Measurements from ENCODE around the gene PAGE2B.
A peak's percentile ranks its signal among the peaks of the same experiment; 100 is the strongest.

PAGE2B gene

GRCh38 chrX:55028611-55029010, 46.2 kb upstream of the PAGE2B start:
- H3K27ac ChIP-seq (ENCODE audit: low read depth, low read length), result no peak overlapping the region
- no peak for DNase-seq
- no peak overlapping the region for H2AFZ ChIP-seq (ENCODE audit: insufficient read depth, low read length, poor library complexity)
- no peaks in the 10 kb centered on the region for H3K27me3 ChIP-seq (ENCODE audit: insufficient read depth, low read length)
- no peak overlapping the region for H3K4me3 ChIP-seq (ENCODE audit: low read depth, low read length)
- H3K9me3 ChIP-seq (ENCODE audit: insufficient read depth, low read depth, low read length), result no peaks in the 10 kb centered on the region
- H2AK5ac ChIP-seq (ENCODE audit: low read length), result no peak overlapping the region
- no peak overlapping the region for H4K91ac ChIP-seq (ENCODE audit: low read depth, low read length)
- no peak overlapping the region for H3K18ac ChIP-seq (ENCODE audit: low read length)
- no peak overlapping the region for H3K4me2 ChIP-seq (ENCODE audit: low read length)
- no peak overlapping the region for H3K23ac ChIP-seq (ENCODE audit: low read length)
- no peaks in the 10 kb centered on the region for H3K79me1 ChIP-seq (ENCODE audit: low read length)
- no peak overlapping the region for H3K9ac ChIP-seq (ENCODE audit: low read length)
- H3K4me1 ChIP-seq (ENCODE audit: control insufficient read depth in 1 of 2, insufficient read depth in 2 of 2, low read length in 2 of 2), result no peaks in the 10 kb centered on the region
- no peaks in the 10 kb centered on the region for H3K36me3 ChIP-seq (ENCODE audit: control insufficient read depth in 1 of 2, insufficient read depth in 2 of 2, low read length in 2 of 2)
- no peak overlapping the region for H3K4ac ChIP-seq (ENCODE audit: low read depth, low read length)
- H3K79me2 ChIP-seq (ENCODE audit: control insufficient read depth, insufficient read depth, low read length, poor library complexity), result no peaks in the 10 kb centered on the region
- H4K8ac ChIP-seq (ENCODE audit: low read depth, low read length), result no peak overlapping the region
- H3K14ac ChIP-seq (ENCODE audit: low read length), result no peak overlapping the region
- H2BK120ac ChIP-seq (ENCODE audit: insufficient read depth, low read length, poor library complexity), result no peak overlapping the region
- H4K12ac ChIP-seq (ENCODE audit: low read depth, low read length), result no peak overlapping the region
- no peak overlapping the region for H2BK5ac ChIP-seq (ENCODE audit: low read depth, low read length, poor library complexity)
- H2BK12ac ChIP-seq (ENCODE audit: low read length), result no peak overlapping the region

GRCh38 chrX:55029291-55029690, 45.5 kb upstream of the PAGE2B start:
- Histone ChIP-seq H3K9me3 (ENCODE audit: insufficient read depth, low read depth, low read length) (no peaks in the 10 kb centered on the region), H3K36me3 (ENCODE audit: control insufficient read depth in 1 of 2, insufficient read depth in 2 of 2, low read length in 2 of 2) (no peaks in the 10 kb centered on the region), H4K12ac (ENCODE audit: low read depth, low read length) (no peak overlapping the region), H3K4me3 (ENCODE audit: low read depth, low read length) (no peak overlapping the region), H3K27me3 (ENCODE audit: insufficient read depth, low read length) (no peaks in the 10 kb centered on the region), H3K23ac (ENCODE audit: low read length) (no peak overlapping the region), H3K4me1 (ENCODE audit: control insufficient read depth in 1 of 2, insufficient read depth in 2 of 2, low read length in 2 of 2) (no peaks in the 10 kb centered on the region), H2AK5ac (ENCODE audit: low read length) (no peak overlapping the region), H3K14ac (ENCODE audit: low read length) (no peak overlapping the region), H3K79me1 (ENCODE audit: low read length) (no peaks in the 10 kb centered on the region), H3K4me2 (ENCODE audit: low read length) (no peak overlapping the region), H3K4ac (ENCODE audit: low read depth, low read length) (no peak overlapping the region), H3K27ac (ENCODE audit: low read depth, low read length) (no peak overlapping the region), H2BK12ac (ENCODE audit: low read length) (no peak overlapping the region), H3K79me2 (ENCODE audit: control insufficient read depth, insufficient read depth, low read length, poor library complexity) (no peaks in the 10 kb centered on the region), H3K18ac (ENCODE audit: low read length) (no peak overlapping the region), H2BK5ac (ENCODE audit: low read depth, low read length, poor library complexity) (no peak overlapping the region), H2BK120ac (ENCODE audit: insufficient read depth, low read length, poor library complexity) (no peak overlapping the region), H4K91ac (ENCODE audit: low read depth, low read length) (no peak overlapping the region), H4K8ac (ENCODE audit: low read depth, low read length) (no peak overlapping the region), H3K9ac (ENCODE audit: low read length) (no peak overlapping the region), H2AFZ (ENCODE audit: insufficient read depth, low read length, poor library complexity) (no peak overlapping the region)
- no CpG with 5 or more reads among the region's 2 CpGs for WGBS (ENCODE audit: extremely low coverage, insufficient coverage, insufficient read length)
- DNase-seq, result no peak

DNA sequence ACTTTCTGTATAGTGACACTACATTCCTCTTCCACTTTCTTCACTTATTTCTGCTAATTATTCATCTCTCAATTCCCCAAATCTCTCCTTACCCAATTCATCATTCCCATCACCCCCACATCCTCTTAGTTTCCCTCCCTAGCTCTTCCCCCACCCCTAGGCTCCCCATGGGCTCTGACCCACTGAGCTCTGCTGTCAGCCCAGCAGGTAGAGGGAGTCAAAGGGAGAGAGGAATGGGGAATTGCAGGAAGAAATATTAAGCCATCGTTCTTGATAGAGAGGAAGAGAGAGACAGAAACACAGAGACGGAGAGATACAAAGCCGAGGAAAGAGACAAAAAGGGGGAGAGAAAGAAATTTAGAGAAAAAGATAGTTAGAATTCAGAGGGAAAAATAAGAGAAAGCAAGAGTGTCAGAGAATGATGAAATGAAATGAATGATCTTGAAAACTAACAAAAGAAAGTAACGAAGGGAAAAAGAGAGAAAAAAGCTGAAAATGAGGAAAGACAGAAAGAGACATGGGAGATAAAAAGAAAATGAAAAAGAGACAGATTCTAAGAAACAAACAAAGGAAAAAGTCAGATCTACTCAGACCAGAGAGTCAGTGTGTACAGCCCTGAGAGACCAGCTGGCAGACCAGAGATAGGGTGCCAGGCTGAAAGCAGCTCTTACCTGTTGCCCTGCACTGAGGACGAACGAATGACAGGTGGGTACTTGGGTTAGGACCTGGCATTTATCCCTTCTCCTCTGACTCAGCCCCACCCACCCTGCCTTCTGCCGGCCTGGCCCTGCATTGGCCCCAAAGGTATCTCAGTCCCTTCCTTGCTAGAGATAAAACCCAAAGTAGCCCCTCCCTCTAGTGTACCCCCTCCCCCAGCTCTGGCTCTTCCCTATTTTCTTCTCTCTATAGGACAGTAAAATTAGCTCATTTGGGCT, 44.3 kb upstream of the PAGE2B start, which contains the start of gene ALAS2:
ALAS2 (minus strand) TSS at position 707 of the 935 bp plus-strand sequence. CDS start 4,977 bp downstream, outside the sequence.
- DNase-seq, result no peak
- no peak within 1 kb of the TSS for H3K4me3 ChIP-seq (ENCODE audit: low read depth, low read length)
- H3K4me2 ChIP-seq (ENCODE audit: low read length), result no peak within 1 kb of the TSS
- WGBS (ENCODE audit: extremely low coverage, insufficient coverage, insufficient read length), result no CpG with 5 or more reads among the region's 7 CpGs
- no peaks in the 10 kb centered on the region for H3K79me2 ChIP-seq (ENCODE audit: control insufficient read depth, insufficient read depth, low read length, poor library complexity)
- no peak within 1 kb of the TSS for H2AFZ ChIP-seq (ENCODE audit: insufficient read depth, low read length, poor library complexity)
- H2BK12ac ChIP-seq (ENCODE audit: low read length), result no peak within 1 kb of the TSS
- H2BK5ac ChIP-seq (ENCODE audit: low read depth, low read length, poor library complexity), result no peak within 1 kb of the TSS
- H2BK120ac ChIP-seq (ENCODE audit: insufficient read depth, low read length, poor library complexity), result no peak within 1 kb of the TSS
- no peak within 1 kb of the TSS for H3K27ac ChIP-seq (ENCODE audit: low read depth, low read length)
- H3K4me1 ChIP-seq (ENCODE audit: control insufficient read depth in 1 of 2, insufficient read depth in 2 of 2, low read length in 2 of 2), result no peaks in the 10 kb centered on the region
- no peaks in the 10 kb centered on the region for H3K79me1 ChIP-seq (ENCODE audit: low read length)
- no peaks in the 10 kb centered on the region for H3K9me3 ChIP-seq (ENCODE audit: insufficient read depth, low read depth, low read length)
- no peak within 1 kb of the TSS for H3K18ac ChIP-seq (ENCODE audit: low read length)
- H3K36me3 ChIP-seq (ENCODE audit: control insufficient read depth in 1 of 2, insufficient read depth in 2 of 2, low read length in 2 of 2), result no peaks in the 10 kb centered on the region
- peak within 1 kb of the TSS; percentile 55 for H4K91ac ChIP-seq (ENCODE audit: low read depth, low read length)
- no peak within 1 kb of the TSS for H3K23ac ChIP-seq (ENCODE audit: low read length)
- H4K12ac ChIP-seq (ENCODE audit: low read depth, low read length), result no peak within 1 kb of the TSS
- no peak within 1 kb of the TSS for H3K9ac ChIP-seq (ENCODE audit: low read length)
- no peak within 1 kb of the TSS for H3K14ac ChIP-seq (ENCODE audit: low read length)
- no peak within 1 kb of the TSS for H3K4ac ChIP-seq (ENCODE audit: low read depth, low read length)
- H2AK5ac ChIP-seq (ENCODE audit: low read length), result no peak within 1 kb of the TSS
- no peak within 1 kb of the TSS for H4K8ac ChIP-seq (ENCODE audit: low read depth, low read length)
- no peaks in the 10 kb centered on the region for H3K27me3 ChIP-seq (ENCODE audit: insufficient read depth, low read length)

DNA sequence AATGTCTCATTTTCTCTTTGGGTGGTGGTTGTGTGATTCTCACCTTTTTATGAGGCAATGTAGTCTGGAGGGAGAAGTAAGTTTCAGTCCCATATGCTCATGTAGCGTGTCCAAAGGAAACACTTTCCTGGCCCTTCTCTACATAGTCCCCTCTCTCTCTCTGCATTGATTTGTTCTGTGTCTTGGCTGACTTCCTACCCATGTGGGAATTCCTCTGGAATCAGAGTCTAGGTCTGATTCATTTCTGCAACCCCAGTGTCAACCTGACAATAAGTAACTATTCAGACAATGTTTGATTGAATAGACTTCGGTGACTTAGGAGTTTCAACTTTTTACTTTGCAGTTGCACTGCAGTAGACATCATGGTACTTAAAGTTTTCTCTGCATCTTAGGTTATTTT, 41.4 kb upstream of the PAGE2B start:
- Histone ChIP-seq H3K4me1 (ENCODE audit: control insufficient read depth in 1 of 2, insufficient read depth in 2 of 2, low read length in 2 of 2) (no peaks in the 10 kb centered on the region), H2BK120ac (ENCODE audit: insufficient read depth, low read length, poor library complexity) (no peak overlapping the region), H4K91ac (ENCODE audit: low read depth, low read length) (no peak overlapping the region), H2BK12ac (ENCODE audit: low read length) (no peak overlapping the region), H4K8ac (ENCODE audit: low read depth, low read length) (no peak overlapping the region), H3K79me2 (ENCODE audit: control insufficient read depth, insufficient read depth, low read length, poor library complexity) (no peaks in the 10 kb centered on the region), H3K27me3 (ENCODE audit: insufficient read depth, low read length) (no peaks in the 10 kb centered on the region), H3K9ac (ENCODE audit: low read length) (no peak overlapping the region), H3K4ac (ENCODE audit: low read depth, low read length) (no peak overlapping the region), H3K14ac (ENCODE audit: low read length) (no peak overlapping the region), H2AFZ (ENCODE audit: insufficient read depth, low read length, poor library complexity) (no peak overlapping the region), H3K23ac (ENCODE audit: low read length) (no peak overlapping the region), H2BK5ac (ENCODE audit: low read depth, low read length, poor library complexity) (no peak overlapping the region), H3K9me3 (ENCODE audit: insufficient read depth, low read depth, low read length) (no peaks in the 10 kb centered on the region), H4K12ac (ENCODE audit: low read depth, low read length) (no peak overlapping the region), H3K18ac (ENCODE audit: low read length) (no peak overlapping the region), H3K36me3 (ENCODE audit: control insufficient read depth in 1 of 2, insufficient read depth in 2 of 2, low read length in 2 of 2) (no peaks in the 10 kb centered on the region), H3K27ac (ENCODE audit: low read depth, low read length) (no peak overlapping the region), H3K4me2 (ENCODE audit: low read length) (no peak overlapping the region), H3K79me1 (ENCODE audit: low read length) (no peaks in the 10 kb centered on the region), H2AK5ac (ENCODE audit: low read length) (no peak overlapping the region), H3K4me3 (ENCODE audit: low read depth, low read length) (no peak overlapping the region)
- WGBS (ENCODE audit: extremely low coverage, insufficient coverage, insufficient read length), result no CpG with 5 or more reads among the region's 2 CpGs
- DNase-seq, result no peak
